ENCODE data around the gene TMEM163.

Gene TMEM163

GRCh38 chr2:134470561-134471168 lies 248.1 kb downstream of the TMEM163 start:
- peak; percentile 15 for DNase-seq

GRCh38 chr2:134469516-134470115 lies 249.2 kb downstream of the TMEM163 start:
- peak; percentile 21 for DNase-seq

- DNase-seq, result peak; percentile 9
Measured at GRCh38 chr2:134468776-134469175, 250.0 kb downstream of the TMEM163 start.

GRCh38 chr2:134468164-134468563 lies 250.6 kb downstream of the TMEM163 start:
- DNase-seq, result peak; percentile 30

GRCh38 chr2:134466141-134466540 lies 252.7 kb downstream of the TMEM163 start:
- peak; percentile 56 for DNase-seq

- peak; percentile 33 for DNase-seq
Measured at GRCh38 chr2:134465228-134466105, 253.3 kb downstream of the TMEM163 start.

GRCh38 chr2:134463699-134464022 lies 255.1 kb downstream of the TMEM163 start:
- peak; percentile 54 for DNase-seq

GRCh38 chr2:134462791-134463698 lies 255.8 kb downstream of the TMEM163 start:
- DNase-seq, result peak; percentile 52

- DNase-seq, result no peak
Measured at GRCh38 chr2:134462275-134462674, 256.5 kb downstream of the TMEM163 start.

GRCh38 chr2:134461511-134461910 lies 257.3 kb downstream of the TMEM163 start:
- no peak for DNase-seq

GRCh38 chr2:134460583-134460998 lies 258.2 kb downstream of the TMEM163 start:
- DNase-seq, result no peak

GRCh38 chr2:134459706-134460406 lies 258.9 kb downstream of the TMEM163 start:
- DNase-seq, result no peak

GRCh38 chr2:134458950-134459349 lies 259.9 kb downstream of the TMEM163 start:
- no peak for DNase-seq

GRCh38 chr2:134458473-134458853 lies 260.3 kb downstream of the TMEM163 start:
- DNase-seq, result no peak

- no peak for DNase-seq
Measured at GRCh38 chr2:134457765-134458472, 260.9 kb downstream of the TMEM163 start.

- DNase-seq, result no peak
Measured at GRCh38 chr2:134457353-134457752, 261.4 kb downstream of the TMEM163 start.

- DNase-seq, result no peak
Measured at GRCh38 chr2:134455426-134455825, 263.4 kb downstream of the TMEM163 start.

GRCh38 chr2:134454931-134455330 lies 263.9 kb downstream of the TMEM163 start:
- no peak for DNase-seq

GRCh38 chr2:134454426-134454825 lies 264.4 kb downstream of the TMEM163 start:
- DNase-seq, result no peak

GRCh38 chr2:134453973-134454372 lies 264.8 kb downstream of the TMEM163 start:
- DNase-seq, result no peak

- DNase-seq, result no peak
Measured at GRCh38 chr2:134453476-134453875, 265.3 kb downstream of the TMEM163 start.
